Measurements from ENCODE around the gene HHAT.

DNA sequence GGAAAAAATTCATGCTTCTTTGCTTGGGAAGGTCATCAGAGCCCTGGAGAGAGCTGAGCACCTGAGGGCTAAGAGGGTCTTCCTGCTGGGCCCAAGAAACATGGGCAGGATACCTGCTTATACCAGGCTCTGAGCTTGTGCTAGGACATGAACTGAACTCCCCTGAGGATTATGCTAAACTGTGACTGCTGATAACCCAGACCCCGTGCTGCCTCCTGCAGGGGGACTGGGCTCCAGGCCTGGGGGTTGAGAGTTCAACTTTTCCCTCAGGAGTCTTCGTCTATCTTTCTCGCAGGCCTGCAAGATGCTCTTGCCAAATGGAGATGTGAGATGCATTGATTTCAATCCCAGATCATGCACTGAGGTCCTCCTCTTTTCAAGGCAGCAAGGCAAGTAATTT, 368.5 kb downstream of the HHAT start:
- TF ChIP-seq EZH2 (IDR thresholded peaks at IDR 0.05; ENCODE audit: borderline replicate concordance, insufficient read depth, low read length, poor library complexity, severe bottlenecking) (no peak), EP300 (conservative IDR thresholded peaks at IDR 0.05; ENCODE audit: poor library complexity, severe bottlenecking) (no peak), POLR2AphosphoS5 (IDR thresholded peaks at IDR 0.05) (no peak), RAD21 (conservative IDR thresholded peaks at IDR 0.05) (no peak)
- TF ChIP-seq, protein P1, sequence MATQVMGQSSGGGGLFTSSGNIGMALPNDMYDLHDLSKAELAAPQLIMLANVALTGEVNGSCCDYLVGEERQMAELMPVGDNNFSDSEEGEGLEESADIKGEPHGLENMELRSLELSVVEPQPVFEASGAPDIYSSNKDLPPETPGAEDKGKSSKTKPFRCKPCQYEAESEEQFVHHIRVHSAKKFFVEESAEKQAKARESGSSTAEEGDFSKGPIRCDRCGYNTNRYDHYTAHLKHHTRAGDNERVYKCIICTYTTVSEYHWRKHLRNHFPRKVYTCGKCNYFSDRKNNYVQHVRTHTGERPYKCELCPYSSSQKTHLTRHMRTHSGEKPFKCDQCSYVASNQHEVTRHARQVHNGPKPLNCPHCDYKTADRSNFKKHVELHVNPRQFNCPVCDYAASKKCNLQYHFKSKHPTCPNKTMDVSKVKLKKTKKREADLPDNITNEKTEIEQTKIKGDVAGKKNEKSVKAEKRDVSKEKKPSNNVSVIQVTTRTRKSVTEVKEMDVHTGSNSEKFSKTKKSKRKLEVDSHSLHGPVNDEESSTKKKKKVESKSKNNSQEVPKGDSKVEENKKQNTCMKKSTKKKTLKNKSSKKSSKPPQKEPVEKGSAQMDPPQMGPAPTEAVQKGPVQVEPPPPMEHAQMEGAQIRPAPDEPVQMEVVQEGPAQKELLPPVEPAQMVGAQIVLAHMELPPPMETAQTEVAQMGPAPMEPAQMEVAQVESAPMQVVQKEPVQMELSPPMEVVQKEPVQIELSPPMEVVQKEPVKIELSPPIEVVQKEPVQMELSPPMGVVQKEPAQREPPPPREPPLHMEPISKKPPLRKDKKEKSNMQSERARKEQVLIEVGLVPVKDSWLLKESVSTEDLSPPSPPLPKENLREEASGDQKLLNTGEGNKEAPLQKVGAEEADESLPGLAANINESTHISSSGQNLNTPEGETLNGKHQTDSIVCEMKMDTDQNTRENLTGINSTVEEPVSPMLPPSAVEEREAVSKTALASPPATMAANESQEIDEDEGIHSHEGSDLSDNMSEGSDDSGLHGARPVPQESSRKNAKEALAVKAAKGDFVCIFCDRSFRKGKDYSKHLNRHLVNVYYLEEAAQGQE (IDR thresholded peaks at IDR 0.05; ENCODE audit: borderline replicate concordance), result no peak
- TF ChIP-seq, protein P2, sequence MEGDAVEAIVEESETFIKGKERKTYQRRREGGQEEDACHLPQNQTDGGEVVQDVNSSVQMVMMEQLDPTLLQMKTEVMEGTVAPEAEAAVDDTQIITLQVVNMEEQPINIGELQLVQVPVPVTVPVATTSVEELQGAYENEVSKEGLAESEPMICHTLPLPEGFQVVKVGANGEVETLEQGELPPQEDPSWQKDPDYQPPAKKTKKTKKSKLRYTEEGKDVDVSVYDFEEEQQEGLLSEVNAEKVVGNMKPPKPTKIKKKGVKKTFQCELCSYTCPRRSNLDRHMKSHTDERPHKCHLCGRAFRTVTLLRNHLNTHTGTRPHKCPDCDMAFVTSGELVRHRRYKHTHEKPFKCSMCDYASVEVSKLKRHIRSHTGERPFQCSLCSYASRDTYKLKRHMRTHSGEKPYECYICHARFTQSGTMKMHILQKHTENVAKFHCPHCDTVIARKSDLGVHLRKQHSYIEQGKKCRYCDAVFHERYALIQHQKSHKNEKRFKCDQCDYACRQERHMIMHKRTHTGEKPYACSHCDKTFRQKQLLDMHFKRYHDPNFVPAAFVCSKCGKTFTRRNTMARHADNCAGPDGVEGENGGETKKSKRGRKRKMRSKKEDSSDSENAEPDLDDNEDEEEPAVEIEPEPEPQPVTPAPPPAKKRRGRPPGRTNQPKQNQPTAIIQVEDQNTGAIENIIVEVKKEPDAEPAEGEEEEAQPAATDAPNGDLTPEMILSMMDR (IDR thresholded peaks at IDR 0.05; ENCODE audit: poor library complexity, severe bottlenecking), result no peak
